Neural progenitor cell (in vitro differentiated cells): ENCODE measurements around the gene SLX9. TPM values are rescaled to one million over a fixed set of nuclear protein-coding genes. Genes with fewer than 3 reads are reported as not detected.

Experiments used
- DNase-seq: peaks from one replicate; pipeline ENCODE4 v3.0.0-alpha.2; 2016; ENCODE audit warnings: low spot score
- H2AFZ ChIP-seq: fragments of 200-600 bp; sonication (generic); replicated peaks from 2 replicates; pipeline ENCODE4 v1.6.1; 2016; ENCODE audit warnings: antibody characterized with exemption
- H3F3A ChIP-seq: fragments of 200-600 bp; sonication (generic); 2 replicates; pipeline ENCODE4 v1.6.1; 2016; ENCODE audit warnings: antibody characterized with exemption, low read depth
- H3K27ac ChIP-seq: fragments of 200-600 bp; sonication (generic); 2 replicates; pipeline ENCODE4 v1.5.1; 2016; ENCODE audit warnings: mild to moderate bottlenecking
- H3K27me3 ChIP-seq: fragments of 200-600 bp; sonication (generic); 2 replicates; pipeline ENCODE4 v1.6.1; 2016; ENCODE audit warnings: mild to moderate bottlenecking, moderate library complexity
- H3K36me3 ChIP-seq: fragments of 200-600 bp; sonication (generic); 2 replicates; pipeline ENCODE4 v1.5.1; 2016
- H3K4me1 ChIP-seq: fragments of 200-600 bp; sonication (generic); 2 replicates; pipeline ENCODE4 v1.6.1; 2016; ENCODE audit warnings: mixed run types
- H3K4me2 ChIP-seq: fragments of 200-600 bp; sonication (generic); 2 replicates; pipeline ENCODE4 v1.6.1; 2016
- H3K4me3 ChIP-seq: fragments of 200-600 bp; sonication (generic); 2 replicates; pipeline ENCODE4 v1.5.1; 2016
- H3K79me2 ChIP-seq: fragments of 200-600 bp; sonication (generic); 2 replicates; pipeline ENCODE4 v1.6.1; 2016; ENCODE audit warnings: low read depth
- H3K9ac ChIP-seq: fragments of 200-600 bp; sonication (generic); 2 replicates; pipeline ENCODE4 v1.6.1; 2016
- H3K9me3 ChIP-seq: fragments of 200-600 bp; sonication (generic); 2 replicates; pipeline ENCODE4 v1.5.1; 2016; ENCODE audit warnings: low read depth
- H4K20me1 ChIP-seq: fragments of 200-600 bp; sonication (generic); 2 replicates; pipeline ENCODE4 v1.6.1; 2016; ENCODE audit warnings: low read depth
- H3K27ac Mint-ChIP-seq: 3 replicates; pipeline ENCODE4 v1.8.0; 2021; ENCODE audit warnings: mixed read lengths
- H3K27me3 Mint-ChIP-seq: 2 replicates; pipeline ENCODE4 v1.8.0; 2022; ENCODE audit warnings: low read depth, mild to moderate bottlenecking, inconsistent platforms, moderate library complexity, mixed read lengths; ENCODE audit not compliant: insufficient read depth
- H3K36me3 Mint-ChIP-seq: 3 replicates; pipeline ENCODE4 v1.8.0; 2021; ENCODE audit warnings: mixed read lengths
- H3K4me1 Mint-ChIP-seq: 3 replicates; pipeline ENCODE4 v1.8.0; 2021; ENCODE audit warnings: mixed read lengths
- H3K4me3 Mint-ChIP-seq: 3 replicates; pipeline ENCODE4 v1.8.0; 2021; ENCODE audit warnings: mild to moderate bottlenecking, moderate library complexity, mixed read lengths
- H3K9me3 Mint-ChIP-seq: 3 replicates; pipeline ENCODE4 v1.8.0; 2020; ENCODE audit warnings: mixed read lengths
- EZH2 ChIP-seq: fragments of 200-600 bp; sonication (generic); IDR thresholded peaks from 2 replicates; pipeline ENCODE4 v1.6.1; 2017; ENCODE audit warnings: antibody characterized with exemption, mild to moderate bottlenecking, moderate library complexity
- EZH2phosphoT487 ChIP-seq: fragments of 200-600 bp; sonication (generic); IDR thresholded peaks from 2 replicates; pipeline ENCODE4 v1.6.1; 2017; ENCODE audit warnings: antibody characterized with exemption
- total RNA-seq: library from RNA; depleted of rRNA; stranded (reverse); fragments of >200 nt; gene quantifications from 2 replicates; pipeline ENCODE4 v1.2.3, GENCODE V29; 2015; ENCODE audit warnings: low replicate concordance
- TF ChIP-seq, protein P1 (sequence below): fragments of 200-600 bp; sonication (generic); IDR thresholded peaks from 2 replicates; pipeline ENCODE4 v1.5.1; 2017; ENCODE audit warnings: antibody characterized with exemption, mild to moderate bottlenecking

SLX9 gene
- total RNA-seq, 1 donor from 2014 or later, result 4.7 TPM

DNA sequence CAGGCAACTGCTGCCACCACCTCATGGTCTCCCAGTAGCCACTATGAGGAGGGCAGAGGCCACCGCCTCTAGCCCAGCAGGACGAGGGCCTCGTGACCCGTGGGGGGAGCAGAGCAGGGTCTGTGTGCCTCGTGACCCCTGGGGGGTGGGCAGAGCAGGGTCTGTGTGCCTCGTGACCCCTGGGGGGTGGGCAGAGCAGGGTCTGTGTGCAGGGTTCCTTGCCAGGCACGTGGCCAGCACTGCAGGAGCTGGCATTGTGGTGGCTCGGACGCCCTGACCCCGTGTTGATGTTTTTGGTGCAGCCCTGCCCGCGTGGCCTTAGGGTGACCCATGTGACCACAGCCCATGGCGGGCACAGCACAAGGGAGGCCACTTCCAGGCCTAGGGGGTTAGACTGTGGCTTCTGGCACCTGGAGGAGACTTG lies 52.8 kb downstream of the SLX9 start:
- H3K36me3 Mint-ChIP-seq, result no peaks in the 10 kb centered on the region
- peaks cover 24% of the 10 kb centered on the region for H3K4me1 Mint-ChIP-seq
- H3K9me3 Mint-ChIP-seq, result no peaks in the 10 kb centered on the region
- H3K4me2 ChIP-seq, result no peak overlapping the region
- no peaks in the 10 kb centered on the region for H3K27me3 ChIP-seq
- H3K79me2 ChIP-seq, result no peaks in the 10 kb centered on the region
- DNase-seq, result no peak
- no peak overlapping the region for H3K4me3 Mint-ChIP-seq
- H3K9me3 ChIP-seq, result no peaks in the 10 kb centered on the region
- H3K4me1 ChIP-seq, result no peaks in the 10 kb centered on the region
- H3K27ac Mint-ChIP-seq, result no peak overlapping the region
- H3K4me3 ChIP-seq, result no peak overlapping the region
- H3F3A ChIP-seq, result no peaks in the 10 kb centered on the region
- no peak overlapping the region for H3K27ac ChIP-seq
- peaks cover 5% of the 10 kb centered on the region for H3K27me3 Mint-ChIP-seq
- H4K20me1 ChIP-seq, result no peaks in the 10 kb centered on the region
- TF ChIP-seq EZH2phosphoT487, result no peak
- no peak overlapping the region for H2AFZ ChIP-seq
- no peaks in the 10 kb centered on the region for H3K36me3 ChIP-seq
- H3K9ac ChIP-seq, result no peak overlapping the region

DNA sequence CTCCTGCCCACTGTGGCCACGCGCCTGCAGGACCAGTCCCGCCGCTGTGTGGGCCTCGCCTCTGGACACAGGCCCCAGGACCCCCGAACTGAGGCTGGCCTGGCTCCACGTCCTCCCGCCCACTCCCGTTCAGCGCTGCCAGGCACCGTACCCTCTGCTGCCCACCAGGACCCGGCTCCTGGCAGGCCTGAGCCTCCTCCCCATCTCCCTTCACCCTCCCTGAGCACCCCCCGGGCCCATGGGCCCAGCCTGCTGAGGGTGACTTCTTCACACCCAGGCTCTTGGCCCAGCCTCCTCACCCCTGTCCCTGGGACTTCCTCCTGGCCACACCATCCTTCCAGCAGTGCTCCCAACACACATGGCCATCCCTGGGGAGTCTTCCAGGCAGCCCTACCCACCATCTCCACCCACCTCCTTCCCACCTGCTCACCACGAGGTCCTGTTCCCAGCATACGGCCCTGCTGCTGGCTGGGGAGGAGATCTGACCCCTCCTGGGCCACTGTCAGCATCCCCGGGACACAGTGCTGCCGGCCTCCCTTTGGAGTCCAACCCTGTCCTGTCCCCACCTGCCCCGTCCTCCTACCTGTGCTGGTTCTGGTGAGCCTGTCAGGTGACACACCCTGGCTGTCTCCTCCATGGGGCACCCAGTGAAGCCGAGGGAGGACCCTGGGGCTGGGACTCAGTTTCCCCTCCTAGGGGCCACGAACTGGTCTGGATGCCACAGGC lies 53.7 kb downstream of the SLX9 start:
- no peak overlapping the region for H3K4me3 ChIP-seq
- no peak for DNase-seq
- H4K20me1 ChIP-seq, result no peaks in the 10 kb centered on the region
- Mint-ChIP-seq H3K27ac (no peak overlapping the region), H3K4me3 (no peak overlapping the region), H3K9me3 (no peaks in the 10 kb centered on the region), H3K27me3 (peaks cover 5% of the 10 kb centered on the region), H3K4me1 (peaks cover 22% of the 10 kb centered on the region), H3K36me3 (no peaks in the 10 kb centered on the region)
- no peak overlapping the region for H3K27ac ChIP-seq
- H3K79me2 ChIP-seq, result no peaks in the 10 kb centered on the region
- H3K9ac ChIP-seq, result no peak overlapping the region
- no peaks in the 10 kb centered on the region for H3K9me3 ChIP-seq
- H2AFZ ChIP-seq, result no peak overlapping the region
- no peaks in the 10 kb centered on the region for H3K36me3 ChIP-seq
- TF ChIP-seq EZH2phosphoT487 (no peak), EZH2 (no peak)
- TF ChIP-seq, protein P1, sequence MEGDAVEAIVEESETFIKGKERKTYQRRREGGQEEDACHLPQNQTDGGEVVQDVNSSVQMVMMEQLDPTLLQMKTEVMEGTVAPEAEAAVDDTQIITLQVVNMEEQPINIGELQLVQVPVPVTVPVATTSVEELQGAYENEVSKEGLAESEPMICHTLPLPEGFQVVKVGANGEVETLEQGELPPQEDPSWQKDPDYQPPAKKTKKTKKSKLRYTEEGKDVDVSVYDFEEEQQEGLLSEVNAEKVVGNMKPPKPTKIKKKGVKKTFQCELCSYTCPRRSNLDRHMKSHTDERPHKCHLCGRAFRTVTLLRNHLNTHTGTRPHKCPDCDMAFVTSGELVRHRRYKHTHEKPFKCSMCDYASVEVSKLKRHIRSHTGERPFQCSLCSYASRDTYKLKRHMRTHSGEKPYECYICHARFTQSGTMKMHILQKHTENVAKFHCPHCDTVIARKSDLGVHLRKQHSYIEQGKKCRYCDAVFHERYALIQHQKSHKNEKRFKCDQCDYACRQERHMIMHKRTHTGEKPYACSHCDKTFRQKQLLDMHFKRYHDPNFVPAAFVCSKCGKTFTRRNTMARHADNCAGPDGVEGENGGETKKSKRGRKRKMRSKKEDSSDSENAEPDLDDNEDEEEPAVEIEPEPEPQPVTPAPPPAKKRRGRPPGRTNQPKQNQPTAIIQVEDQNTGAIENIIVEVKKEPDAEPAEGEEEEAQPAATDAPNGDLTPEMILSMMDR, result no peak
- no peaks in the 10 kb centered on the region for H3F3A ChIP-seq
- no peaks in the 10 kb centered on the region for H3K4me1 ChIP-seq
- no peaks in the 10 kb centered on the region for H3K27me3 ChIP-seq
- no peak overlapping the region for H3K4me2 ChIP-seq

DNA sequence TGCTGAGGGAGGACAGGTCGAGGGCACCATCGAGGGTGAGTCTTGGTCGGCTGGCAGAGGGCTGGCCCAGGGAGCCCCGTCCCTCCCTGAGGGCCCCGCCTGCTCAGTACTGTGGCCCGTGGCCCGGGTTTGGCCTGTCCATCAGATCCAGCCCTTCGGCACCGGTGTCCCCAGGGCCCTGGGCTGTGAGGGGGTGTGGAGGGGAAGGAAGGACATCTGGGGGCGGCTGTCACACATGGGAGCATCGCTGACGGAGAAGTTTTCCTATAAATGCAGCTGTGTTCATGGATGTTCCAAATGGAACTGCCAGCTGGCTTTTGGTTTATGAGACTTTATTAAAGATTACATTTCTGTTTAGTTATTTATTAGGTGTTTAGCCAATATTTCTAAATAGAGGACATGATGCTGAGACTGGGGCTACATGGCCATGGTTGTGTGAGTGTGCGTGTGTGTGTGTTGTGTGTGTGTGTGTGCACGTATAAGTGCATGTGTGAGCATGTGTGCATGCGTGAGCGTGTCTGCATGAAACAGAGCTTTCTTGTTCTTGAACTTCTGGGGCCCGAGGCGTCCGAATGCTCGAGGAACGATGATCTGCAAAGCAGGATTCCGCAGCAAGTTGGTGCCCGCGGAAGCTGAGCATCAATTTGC lies 54.3 kb downstream of the SLX9 start:
- peaks cover 18% of the 10 kb centered on the region for H3K4me1 Mint-ChIP-seq
- Histone ChIP-seq H3K9ac (no peak overlapping the region), H3K36me3 (no peaks in the 10 kb centered on the region), H3K27ac (no peak overlapping the region), H3K4me3 (no peak overlapping the region), H3K4me2 (no peak overlapping the region), H3F3A (no peaks in the 10 kb centered on the region), H4K20me1 (no peaks in the 10 kb centered on the region), H3K79me2 (no peaks in the 10 kb centered on the region), H3K4me1 (no peaks in the 10 kb centered on the region), H3K9me3 (no peaks in the 10 kb centered on the region), H3K27me3 (no peaks in the 10 kb centered on the region), H2AFZ (no peak overlapping the region)
- no peaks in the 10 kb centered on the region for H3K9me3 Mint-ChIP-seq
- H3K36me3 Mint-ChIP-seq, result no peaks in the 10 kb centered on the region
- peak overlapping the region; percentile 44 for H3K27ac Mint-ChIP-seq
- H3K27me3 Mint-ChIP-seq, result peaks cover 5% of the 10 kb centered on the region
- no peak for DNase-seq
- no peak overlapping the region for H3K4me3 Mint-ChIP-seq
- TF ChIP-seq EZH2phosphoT487 (no peak), EZH2 (no peak)
- TF ChIP-seq, protein P1, result no peak
